HepG2 (cell line): ENCODE results near the gene RASA2. TPM values are rescaled to one million over a fixed set of nuclear protein-coding genes. Genes with fewer than 3 reads are reported as not detected.

Source experiments
- ATAC-seq: fragments of 200-7000 bp; cut with Tn5 transposase; 3 replicates; pipeline ENCODE4 v1.9.1; 2020; ENCODE audit warnings: mild to moderate bottlenecking, moderate library complexity
- BruUV-seq: library from RNA; stranded (reverse); fragments of 400-500 nt; replicated peaks from 2 replicates; lab custom pipeline; 2021; lab: Mats Ljungman, UMichigan
- CTCF ChIA-PET: fragments of 300-600 bp; formaldehyde crosslinking; extraction: SDS; loops from one replicate; lab custom pipeline; 2021; ENCODE audit warnings: low total read pairs, inconsistent platforms, low intra/inter-chr PET ratio; lab: Yijun Ruan, JAX
- POLR2A ChIA-PET: fragments of 350-600 bp; sonication (Branson Sonifier 250); formaldehyde crosslinking; loops from one replicate; lab custom pipeline; 2020; ENCODE audit warnings: antibody characterized with exemption, inconsistent platforms; lab: Yijun Ruan, JAX
- DNase-seq: peaks from one replicate; pipeline ENCODE4 v3.0.0-alpha.2; 2015; ENCODE audit warnings: low spot score
- FAIRE-seq: peaks from 3 replicates; lab custom pipeline; 2011; peaks lifted over from hg19 to GRCh38; lab: Jason Lieb, UNC
- H2AFZ ChIP-seq: one replicate; pipeline ENCODE4 v1.6.1; 2011; ENCODE audit warnings: low read length, inconsistent platforms
- H3K27ac ChIP-seq: fragments of 300-600 bp; 3 replicates; pipeline ENCODE4 v1.8.0; 2011; ENCODE audit warnings: mixed run types, mild to moderate bottlenecking, mixed read lengths, low read length, inconsistent platforms; ENCODE audit not compliant: insufficient read depth; ENCODE audit errors: extremely low read length
- H3K27me3 ChIP-seq, 2 experiments: fragments of 200-600 bp in 1 of 2; 2 replicates in 1 of 2; 3 replicates in 1 of 2; pipeline versions ENCODE4 v1.6.0 to v1.8.0; 2011; ENCODE audit warnings: low read length in 2 of 2, mild to moderate bottlenecking in 2 of 2, moderate library complexity in 2 of 2, inconsistent platforms in 1 of 2; ENCODE audit not compliant: insufficient read depth in 2 of 2, control insufficient read depth in 1 of 2
- H3K36me3 ChIP-seq, 2 experiments: fragments of 200-600 bp in 1 of 2; replicated peaks in 1 of 2; 2 replicates in 1 of 2; 3 replicates in 1 of 2; pipeline versions ENCODE4 v1.5.1 to v1.8.0; 2011; ENCODE audit warnings: low read length in 2 of 2, inconsistent platforms in 1 of 2; ENCODE audit not compliant: insufficient read depth in 2 of 2, control insufficient read depth in 1 of 2
- H3K4me1 ChIP-seq: 2 replicates; pipeline ENCODE4 v1.5.1; 2012; ENCODE audit warnings: low read length, inconsistent platforms; ENCODE audit not compliant: insufficient read depth
- H3K4me2 ChIP-seq: 2 replicates; pipeline ENCODE4 v1.6.0; 2011; ENCODE audit warnings: low read depth, low read length, inconsistent platforms
- H3K4me3 ChIP-seq, 3 experiments: fragments of 200-600 bp in 1 of 3; sonication (generic), shearing (Covaris generic) in 1 of 3; replicated peaks in 1 of 3; 2 replicates each; pipeline ENCODE4 v1.5.1; 2011 to 2016; ENCODE audit warnings: low read length in 3 of 3, inconsistent platforms in 2 of 3, low read depth in 2 of 3, mild to moderate bottlenecking in 2 of 3, control low read depth in 1 of 3, mixed read lengths in 1 of 3; ENCODE audit not compliant: insufficient read depth in 1 of 3
- H3K79me2 ChIP-seq: one replicate; pipeline ENCODE4 v1.6.1; 2011; ENCODE audit warnings: low read length, inconsistent platforms; ENCODE audit not compliant: insufficient read depth
- H3K9ac ChIP-seq: 2 replicates; pipeline ENCODE4 v1.6.0; 2011; ENCODE audit warnings: mild to moderate bottlenecking, low read depth, low read length, inconsistent platforms; ENCODE audit not compliant: insufficient read depth
- H3K9me3 ChIP-seq: 2 replicates; pipeline ENCODE4 v1.5.1; 2012; ENCODE audit warnings: mild to moderate bottlenecking, low read length
- H4K20me1 ChIP-seq: 2 replicates; pipeline ENCODE4 v1.6.0; 2011; ENCODE audit warnings: inconsistent platforms, mild to moderate bottlenecking, low read length, moderate library complexity; ENCODE audit not compliant: insufficient read depth
- BRCA1 ChIP-seq: sonication (generic); formaldehyde crosslinking; IDR thresholded peaks from 2 replicates; pipeline ENCODE4 v1.4.0; 2020; ENCODE audit warnings: missing genetic modification reagents
- KLF12 ChIP-seq: sonication (generic); formaldehyde crosslinking; IDR thresholded peaks from 2 replicates; pipeline ENCODE4 v1.4.0; 2020; ENCODE audit warnings: missing genetic modification reagents, borderline replicate concordance
- MED1 ChIP-seq: sonication (generic); formaldehyde crosslinking; IDR thresholded peaks from 2 replicates; pipeline ENCODE4 v1.4.0; 2020; ENCODE audit warnings: missing genetic modification reagents
- NAIF1 ChIP-seq: sonication (generic); formaldehyde crosslinking; IDR thresholded peaks from 2 replicates; pipeline ENCODE4 v1.5.0; 2020; ENCODE audit warnings: mild to moderate bottlenecking, missing genetic modification reagents, borderline replicate concordance
- NR2F1 ChIP-seq, 2 experiments: fragments of 450-650 bp in 1 of 2; formaldehyde crosslinking in 1 of 2; IDR thresholded peaks; 2 replicates each; pipeline versions ENCODE4 v1.5.0 to v1.6.1; 2016 to 2020; ENCODE audit warnings: mild to moderate bottlenecking in 1 of 2, missing compliant biosample characterization in 1 of 2, missing genetic modification reagents in 1 of 2, moderate library complexity in 1 of 2
- PCBP1 ChIP-seq: fragments of 200-400 bp; formaldehyde crosslinking; IDR thresholded peaks from 2 replicates; pipeline ENCODE4 v1.6.1; 2017; ENCODE audit warnings: mild to moderate bottlenecking, low read depth, low read length, borderline replicate concordance
- RBM22 ChIP-seq: fragments of 200-400 bp; formaldehyde crosslinking; optimal IDR thresholded peaks from 2 replicates; pipeline ENCODE3; 2017; ENCODE audit warnings: mild to moderate bottlenecking, low read length, moderate library complexity
- ZNF326 ChIP-seq: sonication (generic); formaldehyde crosslinking; IDR thresholded peaks from 2 replicates; pipeline ENCODE4 v1.4.0; 2020; ENCODE audit warnings: missing genetic modification reagents, borderline replicate concordance
- ZNF34 ChIP-seq: sonication (generic); formaldehyde crosslinking; IDR thresholded peaks from 2 replicates; pipeline ENCODE4 v1.4.0; 2020; ENCODE audit warnings: mild to moderate bottlenecking, missing genetic modification reagents, borderline replicate concordance
- ZNF431 ChIP-seq: sonication (generic); formaldehyde crosslinking; IDR thresholded peaks from 2 replicates; pipeline ENCODE4 v1.9.0; 2022; ENCODE audit warnings: missing genetic modification reagents, low read depth, mild to moderate bottlenecking, borderline replicate concordance
- ZNF567 ChIP-seq: sonication (generic); formaldehyde crosslinking; IDR thresholded peaks from 2 replicates; pipeline ENCODE4 v1.8.1; 2023; ENCODE audit warnings: mild to moderate bottlenecking, missing genetic modification reagents, borderline replicate concordance
- ZNF615 ChIP-seq: sonication (generic); formaldehyde crosslinking; IDR thresholded peaks from 2 replicates; pipeline ENCODE4 v1.5.0; 2020; ENCODE audit warnings: mild to moderate bottlenecking, missing genetic modification reagents, borderline replicate concordance
- WGBS: methylation state at CpG from one replicate; pipeline ENCODE4 v1.1.6; 2017; ENCODE audit warnings: low lambda C conversion rate; 5-methylcytosine and 5-hydroxymethylcytosine counted together
- in situ Hi-C: cut with HindIII; loops from 2 replicates; pipeline ENCODE4 v1.10.0; 2017; ENCODE audit warnings: low pct_unique_long_range_greater_than_20kb; ENCODE audit not compliant: extremely low pct_ligation_motif_present
- intact Hi-C: fragments of 100-400 bp; cut with micrococcal nuclease; formaldehyde crosslinking; loops from one replicate; pipeline ENCODE4 v1.10.0; 2022; ENCODE audit not compliant: unreplicated experiment
- polyA plus RNA-seq, 8 experiments: library from polyadenylated mRNA; depleted of rRNA in 3 of 8; stranded (reverse) in 7 of 8; unstranded in 1 of 8; fragments of >200 nt; fragmentation: Illumina TruSeq in 4 of 8; extraction: Trizol in 4 of 8; gene quantifications; 2 replicates each; pipeline versions ENCODE4 v1.2.1 to v1.2.3, GENCODE V29; 2011 to 2016; ENCODE audit warnings: low read depth in 4 of 8, missing spikeins in 1 of 8, mixed read lengths in 1 of 8; ENCODE audit not compliant: insufficient read depth in 1 of 8
- total RNA-seq, 5 experiments: library from RNA; depleted of rRNA; stranded (reverse); fragments of >200 nt; fragmentation: Illumina TruSeq; extraction: Trizol; gene quantifications; 2 replicates each; pipeline ENCODE4 v1.2.3, GENCODE V29; 2016; ENCODE audit warnings: low read depth in 1 of 5
- TF ChIP-seq, protein P1 (sequence below): sonication (generic); formaldehyde crosslinking; IDR thresholded peaks from 2 replicates; pipeline ENCODE4 v1.8.0; 2022; ENCODE audit warnings: mild to moderate bottlenecking, missing genetic modification reagents, moderate library complexity
- TF ChIP-seq, protein P2 (sequence below), 2 experiments: sonication (generic) in 1 of 2; formaldehyde crosslinking in 1 of 2; IDR thresholded peaks; 2 replicates each; pipeline versions ENCODE4 v1.5.1 to v1.6.1; 2011 to 2020; ENCODE audit warnings: borderline replicate concordance in 1 of 2, low read depth in 1 of 2, low read length in 1 of 2, mild to moderate bottlenecking in 1 of 2, missing genetic modification reagents in 1 of 2, moderate library complexity in 1 of 2
- TF ChIP-seq, protein P3 (sequence below): sonication (generic); formaldehyde crosslinking; conservative IDR thresholded peaks from 2 replicates; pipeline ENCODE4 v1.8.0; 2022; ENCODE audit warnings: mild to moderate bottlenecking, moderate library complexity, missing genetic modification reagents

The RASA2 gene
- total and polyA plus RNA-seq, 2 of the 13 experiments (the other 11 are each of a cell fraction or from before 2014, with no cell fraction given): 5.4 to 8.5 TPM

DNA sequence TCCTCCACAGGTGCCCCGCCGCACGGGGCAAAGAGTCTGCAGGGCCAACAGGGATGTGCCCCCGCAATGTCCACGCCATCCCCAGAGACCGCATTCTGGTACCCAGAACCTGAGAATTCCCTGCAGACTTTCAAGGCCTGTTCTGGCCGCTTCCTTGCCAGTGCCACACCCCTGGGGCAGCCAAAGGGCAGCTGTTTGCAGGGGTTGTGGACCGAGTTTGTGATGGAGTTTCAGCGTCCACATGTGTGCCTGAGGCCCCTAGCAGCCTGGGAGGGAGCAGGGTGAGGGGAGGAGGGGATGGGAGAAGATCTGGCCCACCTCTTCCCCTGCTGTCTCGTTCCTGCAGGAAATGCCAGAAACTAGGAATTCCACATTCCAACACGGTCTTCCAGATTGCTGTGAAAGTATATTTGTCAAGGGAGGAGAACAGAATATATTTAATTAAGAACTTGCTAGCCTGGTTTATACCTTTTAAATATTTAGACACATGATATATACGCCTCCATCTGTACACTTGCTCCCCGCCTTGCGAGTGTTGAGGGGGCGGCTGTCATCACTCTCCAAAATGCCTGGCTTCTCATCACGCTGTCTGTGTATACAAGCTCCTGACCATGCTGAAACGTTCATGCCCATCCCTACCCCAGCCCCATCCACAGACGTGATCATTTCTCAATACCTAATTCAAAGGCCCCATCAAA, 31.1 kb upstream of the RASA2 start (continued):
- TF ChIP-seq, protein P1, sequence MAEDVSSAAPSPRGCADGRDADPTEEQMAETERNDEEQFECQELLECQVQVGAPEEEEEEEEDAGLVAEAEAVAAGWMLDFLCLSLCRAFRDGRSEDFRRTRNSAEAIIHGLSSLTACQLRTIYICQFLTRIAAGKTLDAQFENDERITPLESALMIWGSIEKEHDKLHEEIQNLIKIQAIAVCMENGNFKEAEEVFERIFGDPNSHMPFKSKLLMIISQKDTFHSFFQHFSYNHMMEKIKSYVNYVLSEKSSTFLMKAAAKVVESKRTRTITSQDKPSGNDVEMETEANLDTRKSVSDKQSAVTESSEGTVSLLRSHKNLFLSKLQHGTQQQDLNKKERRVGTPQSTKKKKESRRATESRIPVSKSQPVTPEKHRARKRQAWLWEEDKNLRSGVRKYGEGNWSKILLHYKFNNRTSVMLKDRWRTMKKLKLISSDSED: no peak

DNA sequence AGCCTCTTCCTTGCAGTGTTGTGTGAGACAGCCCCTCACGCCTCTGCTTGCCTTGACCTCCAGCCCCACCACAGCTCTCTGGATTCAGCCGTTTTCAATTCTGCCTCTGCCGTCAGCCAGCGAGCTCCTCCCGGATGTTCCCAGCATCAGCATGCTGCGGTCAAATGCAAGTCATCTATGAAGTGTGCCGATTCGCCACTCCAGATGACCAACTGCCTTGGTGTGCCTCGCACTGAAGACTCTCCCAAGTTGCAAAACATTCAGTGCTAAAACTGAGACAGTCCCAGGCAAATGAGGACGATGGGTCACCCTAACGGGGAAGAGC, 30.6 kb upstream of the RASA2 start:
- H3K27me3 ChIP-seq: no peaks in the 10 kb centered on the region
- no peak overlapping the region for H3K4me2 ChIP-seq
- FAIRE-seq: no peak
- no peak for ATAC-seq
- no peaks in the 10 kb centered on the region for H4K20me1 ChIP-seq
- no peaks in the 10 kb centered on the region for H3K36me3 ChIP-seq
- no peak overlapping the region for H3K27ac ChIP-seq
- BruUV-seq: no TSS peak
- ChIA-PET CTCF (interaction anchor here (2.3 kb wide), 1 partner anchor 95 kb away, joined by 15 read pairs; no protein-coding TSS in a partner anchor), POLR2A (interaction anchor here (1.3 kb wide), 1 partner anchor 145 kb away, joined by 3 read pairs; no protein-coding TSS in a partner anchor)
- no peaks in the 10 kb centered on the region for H3K79me2 ChIP-seq
- intact Hi-C loops: loop anchor here (5.0 kb wide), 1 partner anchor 219 kb away; no protein-coding TSS in a partner anchor
- in situ Hi-C loops: loop anchor here (5.0 kb wide), 1 partner anchor 149 kb away; no protein-coding TSS in a partner anchor
- H3K9ac ChIP-seq: no peak overlapping the region
- H2AFZ ChIP-seq: no peak overlapping the region
- H3K4me1 ChIP-seq: peaks cover 77% of the 10 kb centered on the region
- WGBS: 91% methylated on average over 11 of the region's 11 CpGs
- H3K9me3 ChIP-seq: no peaks in the 10 kb centered on the region
- DNase-seq: no peak
- no peak overlapping the region for H3K4me3 ChIP-seq
- TF ChIP-seq MED1 (CRISPR knock-in tag) (no peak), ZNF326 (CRISPR knock-in tag) (no peak), ZNF431 (CRISPR knock-in tag) (no peak), KLF12 (CRISPR knock-in tag) (no peak), PCBP1 (no peak), NAIF1 (CRISPR knock-in tag) (no peak), ZNF615 (CRISPR knock-in tag) (no peak), ZNF34 (CRISPR knock-in tag) (no peak), RBM22 (no peak), BRCA1 (CRISPR knock-in tag) (no peak), NR2F1 (CRISPR knock-in tag; IDR thresholded peaks at IDR 0.05) (no peak), ZNF567 (CRISPR knock-in tag) (no peak)
- TF ChIP-seq, protein P2, sequence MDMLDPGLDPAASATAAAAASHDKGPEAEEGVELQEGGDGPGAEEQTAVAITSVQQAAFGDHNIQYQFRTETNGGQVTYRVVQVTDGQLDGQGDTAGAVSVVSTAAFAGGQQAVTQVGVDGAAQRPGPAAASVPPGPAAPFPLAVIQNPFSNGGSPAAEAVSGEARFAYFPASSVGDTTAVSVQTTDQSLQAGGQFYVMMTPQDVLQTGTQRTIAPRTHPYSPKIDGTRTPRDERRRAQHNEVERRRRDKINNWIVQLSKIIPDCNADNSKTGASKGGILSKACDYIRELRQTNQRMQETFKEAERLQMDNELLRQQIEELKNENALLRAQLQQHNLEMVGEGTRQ (IDR thresholded peaks at IDR 0.05; ENCODE audit: low read depth, low read length): no peak
- TF ChIP-seq, protein P2 (CRISPR knock-in tag; IDR thresholded peaks at IDR 0.05; ENCODE audit: borderline replicate concordance): no peak
- TF ChIP-seq, protein P3, sequence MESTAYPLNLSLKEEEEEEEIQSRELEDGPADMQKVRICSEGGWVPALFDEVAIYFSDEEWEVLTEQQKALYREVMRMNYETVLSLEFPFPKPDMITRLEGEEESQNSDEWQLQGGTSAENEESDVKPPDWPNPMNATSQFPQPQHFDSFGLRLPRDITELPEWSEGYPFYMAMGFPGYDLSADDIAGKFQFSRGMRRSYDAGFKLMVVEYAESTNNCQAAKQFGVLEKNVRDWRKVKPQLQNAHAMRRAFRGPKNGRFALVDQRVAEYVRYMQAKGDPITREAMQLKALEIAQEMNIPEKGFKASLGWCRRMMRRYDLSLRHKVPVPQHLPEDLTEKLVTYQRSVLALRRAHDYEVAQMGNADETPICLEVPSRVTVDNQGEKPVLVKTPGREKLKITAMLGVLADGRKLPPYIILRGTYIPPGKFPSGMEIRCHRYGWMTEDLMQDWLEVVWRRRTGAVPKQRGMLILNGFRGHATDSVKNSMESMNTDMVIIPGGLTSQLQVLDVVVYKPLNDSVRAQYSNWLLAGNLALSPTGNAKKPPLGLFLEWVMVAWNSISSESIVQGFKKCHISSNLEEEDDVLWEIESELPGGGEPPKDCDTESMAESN (CRISPR knock-in tag): no peak
